Sigmoid colon (tissue), 7 donors: Measurements from ENCODE around the gene ALDH1A1. TPM values are rescaled to one million over a fixed set of nuclear protein-coding genes. Genes with fewer than 3 reads are reported as not detected.

Experiments used
- DNase-seq: peaks from one replicate; pipeline ENCODE4 v3.0.0-alpha.2; 2019
- H3K27ac ChIP-seq, 4 donors: fragments of 200-600 bp; sonication (generic); one replicate each; pipeline ENCODE4 v1.5.1; 2016 to 2019; ENCODE audit warnings: mild to moderate bottlenecking in 1 of 4
- H3K27me3 ChIP-seq, 3 donors: fragments of 200-600 bp; sonication (generic); one replicate each; pipeline ENCODE4 v1.5.1; 2019; ENCODE audit warnings: mild to moderate bottlenecking in 1 of 3
- H3K36me3 ChIP-seq, 4 donors: fragments of 200-600 bp; sonication (generic); one replicate each; pipeline ENCODE4 v1.5.1; 2016 to 2019
- H3K4me1 ChIP-seq, 4 donors: fragments of 200-600 bp; sonication (generic); one replicate each; pipeline ENCODE4 v1.5.1; 2017 to 2019
- H3K4me3 ChIP-seq, 4 donors: fragments of 200-600 bp; sonication (generic); one replicate each; pipeline ENCODE4 v1.5.1; 2017 to 2019; ENCODE audit warnings: mild to moderate bottlenecking in 2 of 4, moderate library complexity in 1 of 4
- H3K9me3 ChIP-seq, 4 donors: fragments of 200-600 bp in 3 of 4; sonication (generic) in 3 of 4; one replicate each; pipeline versions ENCODE4 v1.5.1 to v1.6.1; 2013 to 2019
- EP300 ChIP-seq, 4 donors: sonication (generic); formaldehyde crosslinking; IDR thresholded peaks; one replicate each; pipeline ENCODE4 v1.6.1; 2017; ENCODE audit warnings: antibody characterized with exemption in 4 of 4
- POLR2A ChIP-seq, 2 donors: fragments of 450-650 bp; IDR thresholded peaks; one replicate each; pipeline ENCODE4 v1.6.1; 2016; ENCODE audit warnings: antibody characterized with exemption in 2 of 2, mild to moderate bottlenecking in 2 of 2, moderate library complexity in 2 of 2
- POLR2AphosphoS5 ChIP-seq, 4 donors: sonication (generic); formaldehyde crosslinking; IDR thresholded peaks; one replicate each; pipeline ENCODE4 v1.6.1; 2017; ENCODE audit warnings: antibody characterized with exemption in 4 of 4
- WGBS, 2 donors: extraction: QIAGEN DNeasy Blood & Tissue Kit; methylation state at CpG; one replicate each; pipeline ENCODE4 v1.1.7; 2013; 5-methylcytosine and 5-hydroxymethylcytosine counted together
- intact Hi-C: fragments of 100-400 bp; cut with DNase I; formaldehyde crosslinking; loops from one replicate; pipeline ENCODE4 v1.15.1; 2023
- polyA plus RNA-seq, 3 donors: library from polyadenylated mRNA; stranded (reverse); fragments of 200-250 nt; gene quantifications; one replicate each; pipeline ENCODE4 v1.2.3, GENCODE V29; 2013
- total RNA-seq, 4 donors: library from RNA; depleted of rRNA; stranded (reverse); fragments of >200 nt; gene quantifications; one replicate each; pipeline ENCODE4 v1.1.0, GENCODE V29; 2016
- TF ChIP-seq, protein P1 (sequence below), 4 experiments: fragments of 450-650 bp in 3 of 4; fragments of 200-600 bp in 1 of 4; IDR thresholded peaks; one replicate each; pipeline ENCODE4 v1.5.1; 2016 to 2019; ENCODE audit warnings: antibody characterized with exemption in 4 of 4, mild to moderate bottlenecking in 3 of 4, moderate library complexity in 2 of 4
- donor health status: healthy with polysubstance abuse.
- donor health status: Bipolar disorder and iron deficiency.
- donor health status: healthy.

Gene ALDH1A1
- total and polyA plus RNA-seq, 7 donors: 52.6 to 353 (median 241) TPM

GRCh38 chr9:72893437-72893836, 59.4 kb downstream of the ALDH1A1 start:
- H3K27me3 ChIP-seq: no peaks in the 10 kb centered on the region
- intact Hi-C loops: no loop called here
- WGBS, 2 donors: 88 to 90% methylated on average over 1 of the region's 1 CpG
- peaks cover 0 to 44% (median 7%) of the 10 kb centered on the region in 4 donors for H3K36me3 ChIP-seq
- no peak for DNase-seq
- peaks cover 0 to 41% (median 12%) of the 10 kb centered on the region in 4 donors for H3K4me1 ChIP-seq
- TF ChIP-seq EP300 (IDR thresholded peaks at IDR 0.05): no peak
- TF ChIP-seq POLR2A (IDR thresholded peaks at IDR 0.05): no peak
- no peak for TF ChIP-seq POLR2AphosphoS5 (IDR thresholded peaks at IDR 0.05)
- TF ChIP-seq, protein P1, sequence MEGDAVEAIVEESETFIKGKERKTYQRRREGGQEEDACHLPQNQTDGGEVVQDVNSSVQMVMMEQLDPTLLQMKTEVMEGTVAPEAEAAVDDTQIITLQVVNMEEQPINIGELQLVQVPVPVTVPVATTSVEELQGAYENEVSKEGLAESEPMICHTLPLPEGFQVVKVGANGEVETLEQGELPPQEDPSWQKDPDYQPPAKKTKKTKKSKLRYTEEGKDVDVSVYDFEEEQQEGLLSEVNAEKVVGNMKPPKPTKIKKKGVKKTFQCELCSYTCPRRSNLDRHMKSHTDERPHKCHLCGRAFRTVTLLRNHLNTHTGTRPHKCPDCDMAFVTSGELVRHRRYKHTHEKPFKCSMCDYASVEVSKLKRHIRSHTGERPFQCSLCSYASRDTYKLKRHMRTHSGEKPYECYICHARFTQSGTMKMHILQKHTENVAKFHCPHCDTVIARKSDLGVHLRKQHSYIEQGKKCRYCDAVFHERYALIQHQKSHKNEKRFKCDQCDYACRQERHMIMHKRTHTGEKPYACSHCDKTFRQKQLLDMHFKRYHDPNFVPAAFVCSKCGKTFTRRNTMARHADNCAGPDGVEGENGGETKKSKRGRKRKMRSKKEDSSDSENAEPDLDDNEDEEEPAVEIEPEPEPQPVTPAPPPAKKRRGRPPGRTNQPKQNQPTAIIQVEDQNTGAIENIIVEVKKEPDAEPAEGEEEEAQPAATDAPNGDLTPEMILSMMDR (IDR thresholded peaks at IDR 0.05): no peak
- no peaks in the 10 kb centered on the region for H3K9me3 ChIP-seq
- H3K27ac ChIP-seq: no peak overlapping the region
- H3K4me3 ChIP-seq: no peak overlapping the region

DNA sequence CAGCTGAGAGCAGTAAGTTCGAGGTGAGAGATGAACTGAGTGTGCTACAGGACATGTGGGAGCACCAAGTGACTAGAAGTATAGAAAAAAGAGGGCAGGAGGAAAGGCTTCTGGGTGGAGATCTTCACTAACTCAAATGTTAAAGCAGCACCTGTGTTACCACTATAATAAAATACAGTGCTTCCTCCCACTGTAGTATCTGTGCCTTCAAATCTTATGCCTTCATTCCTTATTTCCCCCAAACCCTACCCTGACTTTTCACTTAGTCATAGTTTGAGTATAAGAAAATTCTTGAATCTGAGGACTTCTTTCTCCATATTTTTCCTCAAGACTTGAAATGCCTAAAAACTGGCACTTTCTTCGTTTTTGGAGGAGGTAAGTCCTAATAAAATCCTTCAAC, 61.8 kb downstream of the ALDH1A1 start:
- H3K36me3 ChIP-seq: peaks cover 0 to 49% (median 7%) of the 10 kb centered on the region in 4 donors
- H3K4me1 ChIP-seq: peaks cover 0 to 22% (median 0%) of the 10 kb centered on the region in 4 donors
- intact Hi-C loops: no loop called here
- no peaks in the 10 kb centered on the region for H3K9me3 ChIP-seq
- TF ChIP-seq, protein P1 (IDR thresholded peaks at IDR 0.05): no peak
- TF ChIP-seq POLR2A (IDR thresholded peaks at IDR 0.05): no peak
- no peak for DNase-seq
- no peaks in the 10 kb centered on the region for H3K27me3 ChIP-seq
- no peak overlapping the region for H3K27ac ChIP-seq
- H3K4me3 ChIP-seq: no peak overlapping the region
- WGBS, 2 donors: 72 to 78% methylated on average over 2 of the region's 2 CpGs

GRCh38 chr9:72888943-72889342, 63.9 kb downstream of the ALDH1A1 start:
- DNase-seq: no peak
- intact Hi-C loops: no loop called here
- TF ChIP-seq POLR2AphosphoS5 (IDR thresholded peaks at IDR 0.05) (no peak), EP300 (IDR thresholded peaks at IDR 0.05) (no peak), POLR2A (IDR thresholded peaks at IDR 0.05) (no peak)
- TF ChIP-seq, protein P1 (IDR thresholded peaks at IDR 0.05): no peak
- Histone ChIP-seq H3K4me1 (peaks cover 0 to 21% (median 0%) of the 10 kb centered on the region in 4 donors), H3K9me3 (no peaks in the 10 kb centered on the region), H3K4me3 (no peak overlapping the region), H3K36me3 (peaks cover 0 to 55% (median 7%) of the 10 kb centered on the region in 4 donors), H3K27ac (no peak overlapping the region), H3K27me3 (no peaks in the 10 kb centered on the region)
- 90 to 91% methylated on average over 2 of the region's 2 CpGs for WGBS, 2 donors

DNA sequence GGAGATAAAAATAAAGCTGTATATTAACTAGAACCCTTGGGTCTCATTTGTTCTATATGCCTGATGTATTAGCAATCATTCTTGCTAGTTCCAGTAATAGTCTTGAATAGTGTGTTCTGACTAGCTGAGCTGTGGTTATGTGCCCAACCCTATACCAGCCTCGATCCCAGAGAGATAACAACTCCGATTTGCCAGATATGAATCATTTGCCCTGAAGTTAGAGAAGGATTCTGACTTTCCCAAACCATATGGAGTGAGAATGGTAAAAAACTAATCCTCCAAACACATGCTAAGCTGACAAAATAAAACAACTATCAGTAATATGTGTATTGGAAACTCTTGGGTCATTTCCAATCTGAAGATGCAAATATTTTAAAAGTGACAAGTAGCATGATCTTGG, 64.8 kb downstream of the ALDH1A1 start:
- H3K4me1 ChIP-seq: peaks cover 0 to 18% (median under 1%) of the 10 kb centered on the region in 4 donors
- H3K27ac ChIP-seq: no peak overlapping the region
- H3K9me3 ChIP-seq: no peaks in the 10 kb centered on the region
- H3K4me3 ChIP-seq: no peak overlapping the region
- no peak for DNase-seq
- intact Hi-C loops: no loop called here
- H3K27me3 ChIP-seq: no peaks in the 10 kb centered on the region
- 86 to 90% methylated on average over 2 of the region's 2 CpGs for WGBS, 2 donors
- peaks cover 0 to 48% (median 7%) of the 10 kb centered on the region in 4 donors for H3K36me3 ChIP-seq
- TF ChIP-seq POLR2A (IDR thresholded peaks at IDR 0.05) (no peak), EP300 (IDR thresholded peaks at IDR 0.05) (no peak), POLR2AphosphoS5 (IDR thresholded peaks at IDR 0.05) (no peak)
- TF ChIP-seq, protein P1 (IDR thresholded peaks at IDR 0.05): no peak

DNA sequence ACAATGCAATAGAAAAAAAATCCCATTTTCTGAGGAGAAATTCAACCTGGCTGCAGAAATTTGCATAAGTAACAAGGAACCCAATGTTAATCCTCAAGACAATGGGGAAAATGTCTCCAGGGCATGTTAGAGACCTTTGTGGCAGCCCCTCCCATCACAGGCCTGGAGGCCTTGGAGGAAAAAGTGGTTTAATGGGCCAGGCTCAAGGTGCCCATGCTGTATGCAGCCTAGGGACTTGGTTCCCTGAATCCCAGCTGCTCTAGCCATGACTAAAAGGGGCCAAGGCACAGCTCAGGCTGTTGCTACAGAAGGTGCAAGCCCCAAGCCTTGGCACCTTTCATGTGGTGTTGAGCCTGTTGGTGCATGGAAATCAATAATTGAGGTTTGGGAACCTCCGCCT, 66.5 kb downstream of the ALDH1A1 start:
- H3K36me3 ChIP-seq: peaks cover 0 to 40% (median 7%) of the 10 kb centered on the region in 4 donors
- H3K4me3 ChIP-seq: no peak overlapping the region
- no peaks in the 10 kb centered on the region for H3K27me3 ChIP-seq
- TF ChIP-seq, protein P1 (IDR thresholded peaks at IDR 0.05): no peak
- TF ChIP-seq EP300 (IDR thresholded peaks at IDR 0.05): no peak
- TF ChIP-seq POLR2A (IDR thresholded peaks at IDR 0.05): no peak
- TF ChIP-seq POLR2AphosphoS5 (IDR thresholded peaks at IDR 0.05): no peak
- H3K9me3 ChIP-seq: no peaks in the 10 kb centered on the region
- 93 to 97% methylated on average over 1 of the region's 1 CpG for WGBS, 2 donors
- peaks cover 0 to 28% (median 16%) of the 10 kb centered on the region in 4 donors for H3K4me1 ChIP-seq
- no peak overlapping the region for H3K27ac ChIP-seq
- intact Hi-C loops: no loop called here
- no peak for DNase-seq
